ENCODE results near the gene TAB2.
"Not testable (repeated sequence)": the region's sequence is repeated elsewhere in the genome, so short reads cannot be mapped to it uniquely, and the experiment has no call there.

Gene TAB2

DNA sequence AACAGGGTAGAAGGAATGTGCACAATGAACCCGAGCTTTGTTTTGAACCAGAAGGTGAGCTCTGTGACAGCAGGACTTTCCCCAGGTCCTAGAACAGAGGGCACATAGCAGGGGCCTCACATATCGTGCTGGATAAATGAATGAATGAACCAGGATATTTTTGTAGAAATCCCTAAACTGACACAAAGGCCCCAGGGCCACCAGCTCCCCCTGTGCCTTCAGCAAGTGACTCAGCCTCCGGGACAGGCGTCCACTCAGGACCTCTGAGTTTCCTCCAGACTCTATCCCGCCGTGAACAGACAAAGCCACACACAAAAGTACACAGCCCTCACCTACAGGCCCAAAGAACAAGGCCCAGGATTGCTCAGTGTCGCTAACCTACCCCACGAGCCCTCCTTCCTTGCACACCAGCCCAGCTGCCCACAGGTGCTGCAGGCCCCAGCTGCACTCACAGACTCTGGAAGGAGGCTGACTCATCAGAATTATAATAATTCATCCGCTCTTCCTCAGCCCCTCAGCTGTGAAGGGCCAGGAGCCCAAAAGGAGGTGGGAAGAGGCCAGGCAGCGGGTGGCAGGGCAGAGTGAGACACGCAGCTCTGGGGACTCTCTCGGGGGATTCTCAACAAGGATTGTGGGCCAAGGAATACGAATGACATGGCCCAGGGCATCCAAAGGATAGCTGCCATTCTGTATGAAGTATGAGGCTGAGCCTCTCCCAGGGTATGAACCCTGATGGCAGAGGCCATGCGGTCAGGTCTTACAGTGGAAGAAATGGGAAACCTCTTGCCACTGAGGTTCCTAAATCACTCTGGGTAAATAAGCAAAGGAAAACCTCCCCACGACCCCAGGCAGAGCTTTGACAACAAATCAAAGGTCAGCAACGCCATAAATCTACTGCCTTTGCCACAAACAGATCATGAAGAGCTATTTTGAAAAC is 123.5 kb downstream of the TAB2 start:
- no peak for DNase-seq (ENCODE audit: low read depth in 2 of 3, low spot score in 2 of 3)

GRCh38 chr6:149441740-149442139 is 124.2 kb downstream of the TAB2 start:
- no peak for DNase-seq (ENCODE audit: low read depth in 2 of 3, low spot score in 2 of 3)

GRCh38 chr6:149443411-149444181 is 126.1 kb downstream of the TAB2 start:
- no peak for DNase-seq (ENCODE audit: low read depth in 2 of 3, low spot score in 2 of 3)

GRCh38 chr6:149444360-149445094 is 127.0 kb downstream of the TAB2 start:
- not testable (repeated sequence) for DNase-seq (ENCODE audit: low read depth in 2 of 3, low spot score in 2 of 3)

DNA sequence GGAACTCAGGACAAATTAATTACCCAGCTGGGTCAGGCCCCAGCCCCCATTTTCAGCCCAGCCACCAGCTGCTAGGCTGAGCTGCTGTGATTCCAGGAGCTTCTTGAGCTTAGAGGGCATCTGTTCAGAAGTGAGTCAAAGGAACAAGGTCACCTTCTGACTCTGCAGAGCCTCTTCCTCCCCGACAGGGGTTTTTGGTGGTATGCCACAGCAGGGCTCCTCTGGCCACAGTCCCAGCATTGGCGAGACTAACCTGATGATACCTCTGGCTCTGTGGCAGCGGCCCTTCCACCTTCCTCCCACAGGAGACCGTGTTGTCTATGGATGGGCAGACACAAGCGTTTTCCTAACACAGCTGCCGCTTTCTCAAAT is 127.6 kb downstream of the TAB2 start:
- no peak for DNase-seq (ENCODE audit: low read depth in 2 of 3, low spot score in 2 of 3)

- DNase-seq (ENCODE audit: low read depth in 2 of 3, low spot score in 2 of 3) = no peak
Observed at GRCh38 chr6:149445573-149445972, 128.1 kb downstream of the TAB2 start.

GRCh38 chr6:149446791-149447376 is 129.4 kb downstream of the TAB2 start:
- DNase-seq (ENCODE audit: low read depth in 2 of 3, low spot score in 2 of 3) = no peak

GRCh38 chr6:149448821-149449453 is 131.4 kb downstream of the TAB2 start:
- no peak for DNase-seq (ENCODE audit: low read depth in 2 of 3, low spot score in 2 of 3)

- no peak for DNase-seq (ENCODE audit: low read depth in 2 of 3, low spot score in 2 of 3)
Observed at GRCh38 chr6:149449831-149450678, 132.5 kb downstream of the TAB2 start.

DNA sequence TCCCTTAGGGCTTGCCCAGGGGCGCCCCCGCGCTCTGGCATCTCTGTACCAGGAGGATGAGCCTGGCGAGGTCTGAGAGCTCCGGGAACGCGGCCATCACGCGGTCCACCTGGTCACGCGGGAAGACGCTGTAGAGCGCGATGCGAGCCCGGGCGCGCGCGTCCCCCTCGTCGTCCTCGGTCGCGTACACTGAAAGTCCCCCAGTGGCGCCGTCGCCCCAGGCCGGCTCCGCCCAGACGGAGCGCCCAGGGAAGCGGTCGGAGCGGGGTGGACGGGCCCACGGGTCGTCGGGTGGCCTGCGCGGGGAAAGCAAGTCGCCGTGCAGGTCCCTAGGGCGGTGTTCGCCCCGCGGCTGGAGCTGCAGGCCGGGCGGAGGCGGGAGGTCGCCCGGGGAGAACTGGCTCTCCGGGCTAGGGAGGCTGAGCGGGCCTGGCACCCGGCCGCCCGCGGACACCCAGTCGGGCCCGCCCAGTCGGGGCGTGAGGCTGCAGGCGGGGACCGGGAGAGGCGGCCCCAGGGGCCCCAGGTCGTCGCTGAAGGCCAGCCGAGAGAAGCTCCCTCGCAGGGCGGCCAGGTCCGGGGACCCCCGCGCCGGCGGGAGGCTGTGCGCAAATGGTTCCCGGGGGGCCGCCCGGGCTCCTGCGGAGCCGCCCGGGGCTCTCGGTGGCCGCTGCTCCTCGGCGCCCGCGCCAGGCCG is 133.3 kb downstream of the TAB2 start:
- DNase-seq (ENCODE audit: low read depth in 2 of 3, low spot score in 2 of 3) = no peak

DNA sequence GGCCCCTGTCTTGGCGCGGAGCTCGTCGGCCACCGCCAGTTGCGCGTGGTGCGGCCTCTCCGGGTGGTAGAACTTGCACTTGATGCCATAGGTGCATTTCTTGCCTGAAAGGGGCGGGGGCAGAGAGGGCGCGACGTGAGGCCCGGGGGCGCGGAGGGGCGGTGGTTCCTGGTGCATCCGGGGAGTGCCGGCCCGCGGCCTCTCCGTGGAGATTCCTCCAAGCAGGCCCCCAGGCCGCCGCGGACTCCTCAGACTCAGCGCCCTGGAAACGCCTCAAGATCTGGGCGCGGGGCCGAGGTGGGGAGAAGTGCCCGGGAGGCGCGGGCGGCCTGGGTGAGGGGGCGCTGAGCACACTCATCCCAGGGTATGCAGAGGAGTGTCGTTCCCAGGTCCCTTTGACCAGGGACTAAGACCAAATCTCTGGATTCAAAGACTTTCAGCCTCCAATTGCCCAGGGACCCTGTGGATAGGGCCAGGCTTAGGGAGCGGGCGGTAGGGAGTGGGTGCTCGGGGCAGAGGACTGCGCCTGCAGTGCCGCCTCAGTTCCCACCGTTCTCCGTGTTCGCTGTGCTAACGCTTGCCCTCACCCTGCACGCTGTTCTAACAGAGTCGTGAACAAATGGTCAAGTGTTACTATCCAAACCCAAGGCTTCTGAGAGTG is 134.0 kb downstream of the TAB2 start:
- DNase-seq (ENCODE audit: low read depth in 2 of 3, low spot score in 2 of 3) = no peak

DNA sequence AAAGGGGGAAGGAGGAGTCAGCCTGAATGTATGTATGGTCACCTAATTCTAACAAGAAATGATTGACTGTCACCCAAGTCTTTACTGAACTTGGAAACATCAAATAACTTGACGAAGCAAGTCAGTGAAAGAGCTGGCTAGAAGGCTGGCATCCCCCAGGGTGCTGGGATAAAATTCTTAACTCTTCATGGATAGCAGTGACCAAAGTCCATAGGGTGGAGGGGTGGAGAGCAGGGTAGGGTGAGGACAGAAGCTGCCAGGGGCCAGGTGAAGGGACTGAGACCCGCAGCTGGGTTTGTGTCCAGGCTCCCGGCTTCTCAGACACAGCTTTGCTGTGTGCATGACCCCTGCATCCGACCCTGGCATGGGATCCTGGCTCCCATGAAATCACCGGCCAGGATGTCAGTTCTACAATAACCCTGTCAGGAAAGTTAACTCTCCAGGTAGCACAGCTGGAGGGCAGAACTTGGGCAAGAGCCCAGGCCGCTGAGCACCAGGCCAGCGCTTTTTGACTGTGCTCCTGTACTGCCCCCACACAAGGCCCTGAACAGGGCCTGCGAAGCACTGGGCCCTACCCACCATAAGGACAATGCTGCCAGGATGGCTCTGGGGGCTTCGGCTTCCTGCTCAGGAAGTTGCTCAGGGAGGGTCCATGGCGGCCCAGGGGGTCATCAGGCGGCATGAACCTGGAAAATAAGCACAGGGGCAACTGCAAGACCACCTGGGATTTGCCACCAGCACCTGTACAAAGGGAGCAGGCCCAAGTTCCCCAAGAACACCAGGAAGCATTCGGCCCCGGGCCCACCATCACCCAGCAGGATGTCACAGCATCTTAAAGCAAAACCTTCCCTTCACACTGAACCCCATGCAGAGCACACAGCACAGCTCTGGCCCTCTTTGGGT is 134.8 kb downstream of the TAB2 start:
- no peak for DNase-seq (ENCODE audit: low read depth in 2 of 3, low spot score in 2 of 3)

- no peak for DNase-seq (ENCODE audit: low read depth in 2 of 3, low spot score in 2 of 3)
Observed at GRCh38 chr6:149453597-149454345, 136.3 kb downstream of the TAB2 start.

DNA sequence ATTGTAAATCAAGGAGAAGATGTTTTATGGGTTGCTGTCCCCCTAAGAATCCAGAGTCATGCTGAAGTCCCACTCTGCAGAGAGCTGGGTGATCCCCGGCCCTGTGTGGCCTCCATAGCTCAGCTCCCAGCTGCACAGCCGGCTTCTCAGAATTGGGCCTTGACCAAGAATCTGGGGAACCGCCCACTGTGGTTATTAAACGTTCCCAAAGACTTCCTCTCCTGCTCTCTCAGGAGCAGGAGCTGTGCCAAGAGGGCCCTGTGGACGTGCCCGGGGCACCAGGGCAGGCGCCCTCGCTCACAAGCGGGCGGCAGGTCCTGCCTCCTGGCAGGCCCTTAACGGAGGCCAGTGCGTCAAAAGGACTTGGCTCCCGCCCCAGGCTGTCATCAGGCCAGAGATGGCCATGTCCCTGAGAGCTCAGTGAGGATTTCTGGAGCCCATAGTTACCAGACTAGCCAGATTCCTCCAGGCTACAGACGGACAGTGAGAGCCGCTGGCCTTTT is 136.9 kb downstream of the TAB2 start:
- no peak for DNase-seq (ENCODE audit: low read depth in 2 of 3, low spot score in 2 of 3)

GRCh38 chr6:149455031-149455732 is 137.7 kb downstream of the TAB2 start:
- no peak for DNase-seq (ENCODE audit: low read depth in 2 of 3, low spot score in 2 of 3)
